NCI-H345 treated with DMSO at 0.1 percent for 48 hours (cell line): Measurements from ENCODE around the gene GID4.
A peak's percentile ranks its signal among the peaks of the same experiment; 100 is the strongest.
"Not testable (repeated sequence)": the region's sequence is repeated elsewhere in the genome, so short reads cannot be mapped to it uniquely, and the experiment has no call there.

Experiments used
- DNase-seq: peaks from one replicate; lab custom pipeline; 2025; ENCODE audit not compliant: unreplicated experiment; lab: John Stamatoyannopoulos, UW

The GID4 gene

DNA sequence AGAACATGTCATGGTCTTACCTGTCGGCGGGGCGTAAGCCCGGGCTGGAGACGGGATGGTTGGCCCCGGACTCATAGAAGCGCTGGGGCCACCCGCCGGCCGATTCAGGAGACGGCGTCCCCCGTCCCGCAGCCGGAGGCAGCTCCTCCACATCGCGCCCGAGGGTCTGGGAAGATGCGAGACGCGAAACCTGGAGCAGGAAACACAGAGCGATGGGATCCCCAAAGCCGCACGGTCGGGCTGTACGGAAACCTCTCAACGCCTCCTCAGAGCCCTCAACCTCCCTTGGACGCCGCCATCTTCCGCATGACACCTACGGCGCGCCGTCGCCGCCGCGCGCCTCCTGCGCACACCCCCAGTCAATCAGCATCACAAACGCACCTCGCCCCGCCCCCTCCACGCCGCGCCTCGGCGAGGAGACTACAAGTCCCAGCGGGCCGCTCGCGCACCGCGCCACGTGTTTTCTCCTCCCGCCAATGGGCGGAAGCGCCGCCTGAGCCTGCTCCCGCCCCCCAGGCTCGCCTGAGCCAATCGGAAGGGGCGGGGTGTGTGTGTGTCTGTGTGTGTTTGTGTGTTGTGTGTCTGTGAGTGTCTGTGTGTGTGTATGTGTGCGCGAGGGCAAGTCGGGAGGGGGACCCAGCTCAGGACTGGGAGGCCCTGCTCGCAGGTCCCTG, at the start of gene GID4, which contains the start of gene ATPAF2:
TSS of gene GID4 (plus strand) at position 548 of the 674 bp plus-strand sequence. CDS start at position 605, 57 bp downstream.
TSS of gene ATPAF2 (minus strand) at position 308 of the 674 bp plus-strand sequence. CDS start at position 153, 155 bp downstream.
- DNase-seq = peak; percentile 87

DNA sequence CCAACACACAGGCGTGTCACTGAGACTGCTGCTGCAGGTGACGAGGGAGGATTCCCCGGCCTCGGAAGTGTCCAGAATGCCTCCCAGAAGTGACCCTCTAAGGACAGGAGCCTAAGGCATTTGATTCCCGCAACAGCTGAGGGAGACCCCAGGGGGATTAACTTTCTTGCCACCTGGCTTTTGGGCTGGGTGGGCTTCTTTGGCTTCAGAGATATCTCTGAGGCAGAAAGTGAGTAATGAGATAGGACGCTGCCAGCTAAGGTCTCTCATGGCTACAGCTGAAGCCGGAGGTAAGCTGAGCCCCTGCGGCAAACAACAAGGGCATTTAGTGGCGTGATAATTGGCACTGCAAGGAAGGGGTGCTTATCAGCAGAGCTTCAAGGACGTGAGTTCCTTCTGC, 49.6 kb upstream of the GID4 start:
- DNase-seq = no peak

- no peak for DNase-seq
These were observed 48.9 kb upstream of the GID4 start for GRCh38 chr17:17990282-17990681.

DNA sequence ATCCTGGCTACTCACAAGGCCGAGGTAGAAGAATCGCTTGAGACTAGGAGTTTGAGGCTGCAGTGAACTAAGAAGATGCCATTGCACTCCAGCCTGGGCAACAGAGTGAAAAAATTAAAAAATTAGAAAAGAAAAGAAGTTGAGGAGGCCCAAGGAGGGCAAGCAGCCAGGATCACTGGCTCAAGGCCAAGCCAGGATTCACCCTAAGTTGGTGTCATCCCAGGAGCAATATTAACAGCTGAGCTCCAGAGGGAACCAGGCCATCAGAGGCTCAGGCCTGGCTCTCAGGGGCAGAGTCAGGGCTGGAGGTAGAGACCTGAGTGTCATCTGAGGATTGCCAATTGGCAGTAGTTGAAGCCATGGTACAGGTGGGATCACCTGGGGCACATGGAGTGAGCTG, 45.8 kb upstream of the GID4 start:
- no peak for DNase-seq

DNA sequence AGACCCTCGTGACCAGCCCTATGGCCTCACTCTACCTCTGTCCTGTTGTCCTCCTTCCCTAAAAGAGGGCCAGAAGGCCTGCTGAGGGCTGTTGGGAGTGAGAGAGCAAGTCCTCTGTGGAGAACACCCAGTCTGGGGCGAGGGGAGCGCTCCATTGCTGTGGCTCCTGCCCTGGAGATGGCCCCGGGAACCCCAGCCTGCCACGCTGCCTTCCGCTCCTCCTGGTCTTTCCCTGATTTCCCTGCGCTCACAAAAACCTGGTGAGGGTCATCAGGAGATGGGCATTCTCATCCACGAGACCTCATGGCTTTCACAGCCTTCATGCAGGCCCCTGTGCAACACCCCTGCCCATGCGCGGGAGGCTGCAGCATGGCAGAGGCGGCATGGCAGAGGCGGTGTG, 45.4 kb upstream of the GID4 start:
- no peak for DNase-seq

DNA sequence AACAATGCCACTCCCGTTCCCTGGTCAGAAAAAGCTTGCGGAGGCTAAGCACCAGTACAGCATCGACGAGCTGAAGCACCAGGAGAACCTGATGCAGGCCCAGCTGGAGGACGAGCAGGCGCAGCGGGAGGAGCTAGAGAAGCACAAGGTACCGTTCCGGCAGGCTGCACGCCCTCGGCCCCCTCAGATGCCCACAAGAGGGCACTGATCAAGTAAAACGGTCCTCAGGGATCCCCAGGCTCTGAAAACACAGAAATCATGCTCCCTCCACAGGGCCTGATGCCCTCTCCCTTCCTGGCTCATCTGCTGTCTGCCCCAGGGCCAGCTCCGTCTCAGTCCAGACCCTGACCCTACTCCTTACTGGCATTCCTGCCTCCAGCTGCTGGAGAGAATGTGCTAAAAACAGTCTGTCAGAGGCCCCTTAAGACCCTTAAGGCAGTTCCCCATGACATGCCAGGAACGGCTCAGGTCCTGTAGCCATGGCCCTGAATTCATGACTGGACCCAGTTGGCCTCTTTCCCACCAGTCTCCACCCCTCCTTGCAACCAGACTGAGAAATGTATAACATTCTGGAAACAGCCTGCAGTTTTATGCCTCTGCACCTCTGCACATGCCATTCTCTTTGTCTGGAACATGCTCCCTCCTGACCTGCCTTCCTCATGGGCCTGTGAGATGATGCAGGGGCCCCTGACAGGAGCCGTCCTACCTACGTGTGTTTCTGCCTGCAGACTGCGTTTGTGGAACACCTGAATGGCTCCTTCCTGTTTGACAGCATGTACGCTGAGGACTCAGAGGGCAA, 44.7 kb upstream of the GID4 start:
- no peak for DNase-seq

GRCh38 chr17:17995887-17996286, 43.3 kb upstream of the GID4 start:
- not testable (repeated sequence) for DNase-seq

DNA sequence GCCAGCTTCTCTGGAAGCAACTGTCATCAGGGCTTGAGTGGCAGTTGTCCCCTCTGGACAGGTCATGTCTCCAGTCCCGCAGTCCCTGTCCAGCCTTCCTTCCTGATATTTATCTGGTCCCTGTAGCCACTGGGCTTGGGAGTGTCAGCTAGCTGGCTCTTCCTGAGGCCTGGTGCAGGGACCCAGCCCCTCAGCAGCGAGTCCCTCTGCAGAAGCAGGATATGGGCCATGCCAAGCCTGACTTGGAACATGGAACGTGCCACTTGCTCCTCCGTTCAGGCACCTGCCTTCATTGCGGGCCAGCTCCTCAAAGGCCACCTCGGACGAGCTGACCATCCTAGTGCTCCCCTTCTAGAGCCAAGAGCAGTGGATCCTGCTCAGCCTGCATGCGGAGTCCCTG, 40.3 kb upstream of the GID4 start:
- no peak for DNase-seq

DNA sequence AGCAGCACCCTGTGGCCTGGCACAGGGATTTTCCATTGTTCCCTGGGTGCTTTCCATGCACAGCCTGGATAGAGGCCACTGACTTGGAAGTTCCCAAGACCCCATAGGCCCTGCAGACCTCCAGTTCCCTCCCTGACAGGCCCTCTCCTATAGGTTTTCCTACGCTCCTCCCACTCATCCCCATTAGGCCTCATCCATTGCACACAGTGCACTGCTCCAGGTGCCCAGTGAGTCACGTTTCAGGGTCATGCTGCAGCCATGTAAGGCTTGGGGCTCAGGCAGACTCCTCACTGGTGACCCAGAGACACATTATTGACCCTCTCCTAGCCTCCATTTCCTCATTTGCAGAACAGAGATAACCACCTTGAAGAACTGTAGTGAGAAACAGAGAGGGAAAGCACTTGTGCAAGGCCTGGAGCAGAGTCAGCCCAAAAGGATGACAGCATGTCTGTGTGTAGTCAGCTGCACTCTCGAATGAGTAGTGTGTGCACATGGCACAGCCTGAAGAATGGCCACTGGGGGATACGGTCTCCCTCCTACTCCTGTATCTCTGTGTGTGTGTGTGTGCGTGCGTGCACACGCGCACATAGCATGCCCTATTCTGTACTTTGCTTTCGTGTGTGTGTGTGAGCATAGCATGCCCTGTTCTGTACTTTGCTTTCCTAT, 39.7 kb upstream of the GID4 start:
- DNase-seq = no peak

GRCh38 chr17:18000030-18000408, 39.2 kb upstream of the GID4 start:
- DNase-seq = no peak

DNA sequence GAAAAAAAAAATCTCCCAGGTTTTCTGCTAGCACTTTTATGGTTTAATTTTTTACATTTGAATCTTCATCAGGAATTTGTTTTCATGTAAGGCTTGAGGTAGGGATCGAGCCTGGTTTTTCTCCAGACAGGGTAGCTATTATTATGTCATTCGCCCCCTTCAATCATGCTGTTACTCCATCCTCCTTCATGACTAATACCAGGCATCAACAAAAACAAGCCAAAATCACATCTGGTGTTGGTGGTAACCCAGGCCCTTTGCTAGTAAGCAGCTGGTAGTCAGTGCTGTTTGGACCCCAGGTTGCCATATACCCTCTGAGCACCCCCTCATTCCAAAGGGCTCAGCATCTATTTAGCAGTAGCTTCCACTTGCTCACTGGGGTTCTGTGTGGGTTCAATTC, 37.0 kb upstream of the GID4 start:
- DNase-seq = no peak

GRCh38 chr17:18004345-18004744, 34.9 kb upstream of the GID4 start:
- DNase-seq = peak; percentile 23

DNA sequence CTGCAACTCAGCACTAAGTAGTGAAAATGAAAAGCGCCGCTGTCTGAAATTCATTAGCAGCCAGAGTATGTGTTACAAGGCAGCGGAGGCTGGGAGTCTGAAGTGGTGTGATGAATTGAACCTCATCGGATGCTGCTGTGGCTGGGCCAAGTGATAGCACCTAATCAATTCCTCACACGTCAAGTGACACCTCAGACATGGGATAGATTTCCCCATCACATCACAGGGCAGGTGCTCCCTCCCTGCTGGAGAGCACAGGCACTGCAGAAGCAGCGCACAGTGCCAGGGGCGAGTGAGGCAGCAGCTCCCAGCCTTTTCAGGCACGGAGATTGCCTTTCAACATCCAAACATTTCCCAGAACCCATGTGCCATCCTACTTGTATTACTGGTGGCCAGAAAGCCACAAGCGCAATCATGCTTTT, 34.3 kb upstream of the GID4 start:
- DNase-seq = no peak

DNA sequence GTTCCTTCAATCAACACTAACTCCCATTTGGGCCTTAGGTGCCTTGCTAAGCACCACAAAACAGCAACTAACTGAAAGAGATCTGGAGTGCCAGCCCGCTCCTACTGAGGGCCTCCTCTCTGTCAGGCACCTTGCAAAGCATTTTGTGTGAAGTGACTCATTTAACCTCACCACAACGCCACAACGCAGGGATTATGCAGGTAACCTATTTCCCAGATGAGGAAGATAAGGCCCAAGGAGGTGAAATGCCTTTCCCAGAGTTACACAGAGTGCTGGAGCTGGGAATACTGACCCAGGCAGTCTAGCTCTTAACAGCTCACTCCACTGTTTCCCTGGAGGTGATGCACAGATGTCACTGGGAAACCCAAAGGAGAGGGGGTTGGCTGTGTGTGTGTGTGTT, 33.7 kb upstream of the GID4 start:
- DNase-seq = no peak

GRCh38 chr17:18006495-18007239, 32.5 kb upstream of the GID4 start:
- no peak for DNase-seq

- no peak for DNase-seq
These were observed 30.5 kb upstream of the GID4 start for GRCh38 chr17:18008496-18009268.

GRCh38 chr17:18009609-18010420, 29.4 kb upstream of the GID4 start:
- DNase-seq = no peak

GRCh38 chr17:18011286-18011685, 27.9 kb upstream of the GID4 start:
- DNase-seq = no peak

- DNase-seq = no peak
These were observed 25.2 kb upstream of the GID4 start for GRCh38 chr17:18014006-18014405.

- DNase-seq = peak; percentile 74
These were observed 23.6 kb upstream of the GID4 start for GRCh38 chr17:18015593-18015992.
